GM19043 (cell line): ENCODE results near the gene RAB22A.

Experiments
- ATAC-seq: cut with Tn5 transposase; IDR thresholded peaks from one replicate; pipeline ENCODE4 v1.9.1; 2021; ENCODE audit warnings: low read depth; ENCODE audit not compliant: unreplicated experiment

The RAB22A gene

DNA sequence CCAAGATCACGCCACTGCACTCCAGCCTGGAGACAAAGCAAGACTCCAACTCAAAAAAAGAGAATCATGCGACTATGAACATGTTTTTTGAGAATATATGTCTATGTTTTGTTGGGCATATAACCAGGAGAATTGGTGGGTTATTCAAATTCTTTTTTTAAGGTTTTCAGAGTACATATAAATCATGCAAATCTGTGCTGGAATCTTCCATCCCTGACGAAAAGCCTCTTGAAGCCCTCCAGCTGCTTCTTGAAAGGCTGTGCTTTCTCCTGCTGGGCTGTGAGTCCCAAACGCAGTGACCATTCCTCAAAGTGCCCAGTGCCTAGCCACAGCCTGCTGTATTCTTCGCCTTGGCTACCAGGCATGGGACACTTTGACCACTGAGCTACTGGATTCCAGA, 9.2 kb upstream of the RAB22A start:
- no peak for ATAC-seq

DNA sequence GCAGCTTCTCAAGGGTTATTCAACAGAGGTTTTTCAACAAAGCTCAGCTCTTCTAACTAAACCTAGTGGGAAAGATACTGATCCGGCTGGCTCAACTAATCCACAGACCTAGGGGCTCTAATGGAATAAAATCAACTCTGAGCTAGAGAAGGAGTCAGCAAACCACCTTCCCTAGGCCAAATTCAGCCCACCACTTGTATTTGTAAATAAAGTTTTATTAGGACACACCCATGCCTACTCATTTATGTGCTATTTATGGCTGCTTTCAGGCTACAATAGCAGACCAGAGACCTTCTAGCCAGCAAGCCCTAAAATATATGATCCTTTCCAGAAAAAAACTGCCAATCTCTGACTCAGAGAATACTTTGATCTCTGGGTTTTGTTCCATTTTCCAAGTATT, 6.0 kb upstream of the RAB22A start:
- no peak for ATAC-seq

DNA sequence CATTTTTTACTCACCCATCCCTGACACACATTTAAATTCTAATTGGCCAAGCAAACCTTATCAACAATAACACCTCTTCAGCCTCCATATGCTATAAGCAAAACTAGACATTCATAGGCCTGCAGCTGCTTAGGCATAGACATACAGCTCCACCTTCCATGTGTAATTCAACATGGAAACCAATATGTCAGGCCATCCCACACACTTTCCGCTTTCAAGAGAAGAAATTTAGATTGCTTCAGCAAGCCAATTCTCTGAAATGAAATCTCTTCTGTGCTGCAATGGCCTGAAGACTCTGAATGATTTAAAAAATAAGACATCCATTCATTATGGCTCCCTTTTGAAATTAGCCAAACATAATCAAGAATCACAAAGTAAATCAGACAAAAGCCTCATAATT, 4.5 kb upstream of the RAB22A start:
- no peak for ATAC-seq

DNA sequence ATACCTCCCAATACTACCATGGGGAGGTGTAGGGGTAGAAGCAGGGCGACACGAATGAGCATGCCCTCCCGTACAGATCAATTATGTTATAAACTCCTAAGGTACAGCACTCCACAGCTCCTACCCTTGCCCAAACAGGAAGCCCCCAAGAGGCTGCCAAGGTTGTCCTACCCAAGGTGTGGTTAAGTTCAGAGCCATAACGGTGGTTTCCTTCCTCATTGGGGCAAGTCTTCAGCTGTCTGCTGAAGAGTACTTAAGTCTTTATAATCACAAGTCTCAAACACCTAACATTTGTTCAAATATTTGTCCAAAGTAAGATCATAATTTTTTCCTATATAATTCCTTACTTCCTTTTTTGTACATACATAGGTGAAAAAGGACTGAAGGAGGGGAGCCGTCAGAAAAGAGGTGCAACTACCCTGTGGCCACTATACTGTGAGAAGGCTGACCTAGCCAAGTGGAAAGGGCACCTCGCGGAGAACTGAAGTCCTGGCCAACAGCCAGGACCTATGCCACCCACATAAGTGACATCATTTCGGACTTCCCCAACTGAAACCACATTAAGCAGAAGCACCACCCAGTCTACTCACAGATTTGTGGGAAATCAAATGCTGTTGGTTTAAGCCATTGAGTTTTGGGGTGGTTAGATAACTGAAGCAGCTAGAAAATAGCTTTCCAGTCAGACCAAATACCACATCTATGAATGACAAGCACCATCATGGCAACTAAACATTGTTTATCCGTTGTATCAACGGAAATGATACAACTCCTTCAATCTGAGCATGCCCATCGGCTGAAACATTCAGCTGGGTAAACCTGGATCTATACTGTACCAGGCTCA, 2.9 kb upstream of the RAB22A start:
- ATAC-seq, result no peak

DNA sequence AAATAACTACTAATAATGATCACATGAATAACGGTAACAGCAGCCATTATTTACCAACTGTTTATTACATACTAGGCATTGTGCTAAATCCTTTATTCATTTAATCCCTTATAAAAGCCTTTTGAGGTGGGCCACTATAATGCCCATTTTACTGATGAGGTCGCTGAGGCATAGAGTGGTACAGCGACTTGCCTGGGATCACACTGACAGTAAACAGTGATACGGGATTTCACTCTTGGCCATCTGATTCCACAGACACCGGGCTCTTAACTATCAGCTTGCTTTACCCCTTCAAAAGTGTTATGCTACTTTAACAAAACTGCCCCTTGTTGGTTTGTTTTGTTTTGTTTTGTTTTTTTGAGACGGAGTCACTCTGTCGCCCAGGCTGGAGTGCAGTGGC, 2.2 kb upstream of the RAB22A start:
- no peak for ATAC-seq

DNA sequence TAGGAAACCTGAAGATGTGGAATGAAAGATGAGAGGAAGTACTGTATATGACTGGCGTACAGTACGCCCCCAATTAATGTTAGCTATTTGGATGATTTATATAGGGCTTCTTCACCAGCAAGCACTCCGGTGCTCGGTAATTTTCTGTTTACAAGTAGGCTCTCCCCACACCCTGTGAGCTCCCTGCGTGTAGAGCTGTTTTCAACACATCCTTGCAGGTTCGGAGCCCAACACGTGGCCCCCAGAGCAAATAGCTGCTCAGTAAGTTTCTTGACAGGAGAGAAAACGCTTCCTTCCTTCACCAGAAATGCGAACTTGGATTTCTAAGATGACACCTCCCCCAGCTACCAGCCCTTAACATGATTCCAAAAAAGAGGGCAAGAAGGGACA, 1.2 kb upstream of the RAB22A start:
- ATAC-seq, result no peak

DNA sequence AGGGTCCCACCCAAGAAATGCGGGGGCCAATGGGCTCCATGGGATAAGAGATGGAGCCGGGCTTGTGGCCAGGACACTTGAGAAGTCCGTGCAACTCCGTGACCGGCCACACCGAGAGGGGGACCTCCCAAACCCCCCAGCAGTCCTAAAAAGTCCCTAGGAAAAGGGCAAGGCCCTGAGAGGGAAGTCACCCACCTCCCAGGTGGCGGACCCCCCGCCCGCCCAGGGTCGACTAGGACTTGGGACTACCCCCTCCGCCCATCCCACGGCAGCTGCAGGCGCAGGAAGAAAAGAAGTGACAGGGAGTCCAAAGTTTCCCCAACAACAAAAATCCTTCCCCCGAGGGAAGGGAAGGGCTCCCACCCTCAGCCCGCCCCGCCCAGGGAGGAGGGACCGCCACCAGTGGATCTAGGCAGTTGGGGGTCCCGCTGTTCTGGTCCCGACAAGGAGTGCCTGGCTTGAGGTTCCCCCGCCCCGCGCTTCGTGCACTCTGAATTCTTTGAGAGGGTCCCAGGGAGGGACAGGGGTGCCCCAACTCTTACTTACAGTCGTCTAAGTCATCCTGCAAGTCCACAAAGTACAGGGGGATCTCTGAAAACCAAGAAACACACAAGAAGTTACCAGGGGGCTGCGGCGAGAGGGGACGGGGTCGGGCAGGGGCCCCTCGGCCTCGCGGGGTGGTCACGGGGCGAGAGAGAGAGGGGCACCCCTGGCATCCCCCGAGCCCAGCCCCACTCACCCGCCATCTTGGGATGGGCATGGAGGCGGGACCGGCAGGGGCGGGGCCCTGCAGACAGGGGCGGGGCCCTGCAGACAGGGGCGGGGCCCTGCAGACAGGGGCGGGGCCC, 611 bp upstream of the RAB22A start:
- ATAC-seq, result peak; percentile 42

DNA sequence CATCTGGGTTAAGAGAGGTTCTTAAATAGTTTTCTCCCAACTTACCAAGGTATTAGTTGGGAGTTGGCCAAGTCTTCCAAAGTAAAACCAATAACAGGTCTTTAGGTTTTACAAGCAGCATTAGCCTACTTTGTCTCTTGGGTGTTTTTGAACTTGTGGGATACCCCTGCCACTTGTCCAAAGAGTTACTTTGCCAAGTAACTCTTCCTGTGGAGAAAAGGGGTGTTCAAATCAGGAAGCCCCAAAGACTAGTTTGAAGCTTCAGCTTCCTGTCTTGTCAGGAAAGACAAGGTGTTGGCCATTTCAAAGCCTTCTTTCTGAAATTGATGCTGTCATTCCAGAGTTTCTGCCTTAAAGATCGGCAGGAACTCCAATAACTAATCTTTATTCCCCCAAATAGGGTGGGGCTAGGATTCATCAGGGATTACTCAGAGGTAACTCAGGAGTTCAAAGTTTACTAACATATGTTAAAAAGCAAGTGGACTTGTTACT, 822 bp downstream of the RAB22A start:
- ATAC-seq, result no peak

DNA sequence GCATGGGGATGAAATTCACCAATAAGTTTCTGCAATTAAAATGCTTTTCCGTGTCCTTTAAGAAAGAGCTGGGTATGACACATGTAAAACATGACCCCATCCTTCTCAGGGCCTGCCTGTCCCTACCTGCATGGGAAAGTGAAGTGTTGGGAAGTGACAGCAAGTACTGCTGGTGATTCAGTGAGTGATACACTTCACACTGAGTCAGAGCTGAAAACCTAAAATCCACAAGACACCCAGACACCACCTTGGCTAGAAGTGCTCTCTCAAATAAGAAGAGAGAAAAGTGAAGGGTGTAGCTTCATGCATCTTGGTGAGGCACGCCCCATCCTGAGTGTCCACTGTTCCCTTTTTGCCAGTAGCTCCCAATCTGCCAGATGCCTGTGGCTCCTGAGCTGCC, 3.3 kb downstream of the RAB22A start:
- no peak for ATAC-seq

DNA sequence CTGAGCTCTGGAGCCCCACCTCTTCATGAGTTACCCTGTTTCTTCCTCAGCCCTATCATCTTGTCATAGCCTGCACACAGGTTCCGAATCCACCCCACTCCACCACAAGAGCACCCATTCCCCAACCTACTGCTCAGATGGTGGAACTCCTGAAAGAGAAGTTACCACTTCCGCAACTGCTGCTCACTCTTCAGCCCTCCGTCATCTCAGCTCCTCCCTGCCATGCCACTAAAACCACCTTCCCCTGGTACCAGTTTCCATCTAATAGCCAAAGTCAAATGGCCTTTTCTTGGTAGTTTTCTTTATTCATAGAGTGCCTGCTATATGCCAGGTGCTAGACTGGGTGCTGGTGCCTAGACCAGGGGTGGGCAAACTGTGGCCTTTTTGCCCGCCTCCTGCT, 3.9 kb downstream of the RAB22A start:
- ATAC-seq, result no peak

DNA sequence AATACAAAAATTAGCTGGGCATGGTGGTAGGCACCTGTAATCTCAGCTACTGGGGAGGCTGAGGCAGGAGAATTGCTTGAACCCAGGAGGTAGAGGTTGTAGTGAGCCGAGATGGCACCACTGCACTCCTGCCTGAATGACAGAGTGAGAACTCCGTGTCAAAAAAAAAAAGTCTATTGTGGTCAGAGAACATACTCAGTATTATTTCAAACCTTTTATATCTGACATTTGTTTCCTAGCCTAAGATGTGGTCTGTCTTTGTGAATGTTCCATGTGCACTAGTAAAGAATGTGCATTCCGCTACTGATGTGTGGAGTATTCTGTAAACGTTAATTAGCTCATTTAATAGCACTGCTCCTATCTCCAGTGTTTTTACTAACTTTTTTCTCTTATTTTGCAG, 11.7 kb downstream of the RAB22A start:
- ATAC-seq, result no peak

DNA sequence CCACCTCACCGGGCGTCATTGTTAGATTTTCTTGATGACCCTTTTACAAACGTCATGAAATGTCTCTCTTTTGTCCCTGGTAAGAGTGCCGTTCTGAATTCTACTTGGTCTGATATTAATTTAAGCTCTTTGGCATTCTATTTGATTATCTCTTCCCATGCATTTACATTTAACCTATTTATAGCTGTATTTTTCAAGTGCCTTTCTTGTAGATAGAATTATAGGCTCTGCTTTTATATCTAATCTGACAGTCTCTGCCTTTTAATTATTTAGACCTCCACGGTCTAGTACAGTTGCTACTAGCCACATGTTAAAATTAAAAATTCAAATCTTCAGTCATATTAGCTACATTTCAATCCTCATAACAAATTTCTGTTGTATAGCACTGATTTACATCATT, 12.6 kb downstream of the RAB22A start:
- ATAC-seq, result no peak

DNA sequence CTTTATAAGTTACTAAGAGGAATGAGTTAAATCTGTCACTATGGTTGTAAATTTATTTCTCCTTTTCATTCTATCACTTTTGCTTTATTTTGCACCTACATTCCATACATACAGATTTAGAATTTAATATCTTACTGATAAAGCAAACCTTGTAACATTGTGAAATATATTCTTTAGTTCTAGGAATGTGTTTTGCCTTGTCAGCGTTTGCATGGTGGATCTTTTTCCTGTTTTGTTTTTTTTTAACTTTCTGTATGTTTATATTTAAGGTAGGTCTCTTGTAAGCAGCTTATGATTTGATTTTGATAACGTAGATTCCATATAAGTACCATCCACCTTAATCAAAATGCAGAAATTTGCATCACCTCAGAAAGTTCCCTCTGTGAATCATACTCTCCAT, 16.4 kb downstream of the RAB22A start:
- no peak for ATAC-seq

DNA sequence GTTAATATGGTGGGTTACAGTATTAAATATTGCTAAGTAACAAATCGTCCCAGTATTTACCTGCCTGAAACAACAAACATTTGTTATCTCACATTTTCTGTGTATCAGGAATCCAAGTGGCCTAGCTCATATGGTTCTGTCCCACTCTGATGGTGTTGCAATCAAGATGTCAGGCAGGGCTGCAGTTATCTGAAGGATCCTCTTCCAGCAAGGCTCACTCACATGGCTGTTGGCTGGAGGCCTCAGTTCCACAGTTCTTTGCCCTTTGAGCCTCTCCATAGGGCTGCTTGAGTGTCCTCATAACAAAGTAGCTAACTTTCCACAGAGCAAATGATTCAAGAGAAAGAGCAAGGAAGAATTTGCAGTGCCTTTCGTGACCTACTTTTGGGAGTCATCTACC, 17.7 kb downstream of the RAB22A start:
- ATAC-seq, result no peak

DNA sequence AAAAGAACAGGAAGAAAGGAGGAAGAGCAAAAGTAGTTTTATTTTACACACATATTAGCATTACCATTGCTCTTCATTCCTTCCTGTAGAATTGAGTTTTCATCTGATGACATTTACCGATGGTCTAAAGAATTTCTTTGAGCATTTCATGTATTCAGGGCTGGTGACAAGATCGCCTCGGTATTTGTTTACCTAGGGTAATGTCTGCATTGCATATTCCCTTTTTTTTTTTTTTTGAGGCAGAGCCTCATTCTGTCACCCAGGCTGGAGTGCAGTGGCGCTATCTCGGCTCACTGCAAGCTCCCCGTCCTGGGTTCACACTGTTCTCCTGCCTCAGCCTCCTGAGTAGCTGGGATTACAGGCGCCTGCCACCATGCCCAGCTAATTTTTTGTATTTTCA, 19.3 kb downstream of the RAB22A start:
- no peak for ATAC-seq

DNA sequence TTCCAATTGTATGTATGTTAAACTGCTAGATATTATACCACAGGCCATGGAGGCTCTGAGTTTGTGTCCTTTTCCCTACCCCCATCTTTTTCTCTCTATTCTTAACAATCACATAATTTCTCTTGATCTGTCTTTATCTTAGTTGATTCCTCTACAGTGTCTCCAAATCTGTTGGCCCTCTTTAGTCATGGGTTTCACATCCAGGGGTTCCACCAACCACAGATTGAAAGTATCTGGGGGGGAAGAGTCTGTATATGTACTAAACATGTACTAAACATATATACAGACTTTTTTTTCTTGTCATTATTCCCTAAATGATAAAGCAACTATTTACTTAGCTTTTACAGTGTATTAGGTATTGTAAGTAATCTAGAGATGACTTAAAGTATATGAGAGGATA, 20.2 kb downstream of the RAB22A start:
- no peak for ATAC-seq

DNA sequence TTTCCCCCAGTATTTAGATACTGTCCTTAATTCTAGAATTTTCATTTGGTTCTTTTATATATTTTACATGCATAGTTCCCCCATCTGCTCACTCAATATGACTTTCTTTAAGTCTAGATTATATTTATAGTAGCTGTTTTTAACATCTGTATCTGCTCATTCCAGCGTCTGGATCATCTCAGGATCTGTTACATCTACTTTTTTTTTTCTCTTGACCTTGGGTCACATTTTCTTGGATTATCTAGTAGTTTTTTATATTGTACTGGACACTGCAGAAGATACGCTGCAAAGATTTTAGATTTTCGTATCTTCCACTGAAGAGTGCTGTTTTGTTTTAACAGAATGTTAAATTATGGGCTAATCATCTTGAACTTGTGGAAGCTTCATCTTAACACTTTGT, 20.7 kb downstream of the RAB22A start:
- ATAC-seq, result no peak

DNA sequence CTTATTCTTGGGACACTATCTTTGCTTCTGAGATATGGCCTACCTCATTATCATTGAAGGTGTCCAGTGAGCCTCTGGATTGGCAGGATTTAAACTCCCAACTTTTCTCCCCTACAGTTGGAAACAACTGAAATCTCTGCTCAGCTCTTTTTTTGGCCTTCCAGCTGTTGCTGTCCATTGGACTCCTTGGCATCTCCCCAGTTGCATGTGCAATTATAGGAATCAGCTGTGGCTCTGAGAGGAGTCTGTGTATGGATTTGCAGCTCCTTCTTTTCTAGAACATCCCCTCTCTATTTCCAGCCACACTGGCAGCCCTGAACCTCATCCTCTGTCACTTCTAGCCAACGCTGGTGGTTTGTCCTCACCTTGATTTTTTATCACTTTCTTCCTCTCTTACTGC, 21.2 kb downstream of the RAB22A start:
- no peak for ATAC-seq

DNA sequence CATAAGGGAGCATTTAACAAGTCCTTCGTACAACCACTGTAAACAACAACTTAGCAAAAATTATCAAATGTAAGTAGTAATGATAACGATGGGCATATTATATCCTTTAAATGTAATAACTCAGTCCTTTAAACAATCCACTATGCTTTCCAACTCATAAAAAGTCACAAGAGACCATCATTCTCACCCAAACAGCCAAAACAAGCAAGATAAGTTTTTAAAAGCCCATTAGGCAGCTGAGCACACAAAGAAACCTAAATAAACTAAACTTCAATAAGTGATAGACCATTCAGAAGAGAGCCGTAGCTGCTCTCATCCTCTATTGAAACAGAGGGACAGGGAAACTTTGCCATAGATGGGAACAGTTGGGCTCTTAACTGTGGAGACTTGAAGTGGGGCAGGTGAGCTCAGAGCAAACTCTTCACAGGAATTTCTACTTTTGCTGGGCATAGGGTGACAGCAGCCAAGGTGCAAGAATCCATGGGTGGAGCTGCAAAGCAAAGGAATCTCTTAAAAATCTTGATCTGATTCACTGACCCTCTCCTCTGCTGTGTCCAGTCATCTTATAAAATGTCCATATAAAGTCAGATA, 22.5 kb downstream of the RAB22A start:
- ATAC-seq, result no peak

DNA sequence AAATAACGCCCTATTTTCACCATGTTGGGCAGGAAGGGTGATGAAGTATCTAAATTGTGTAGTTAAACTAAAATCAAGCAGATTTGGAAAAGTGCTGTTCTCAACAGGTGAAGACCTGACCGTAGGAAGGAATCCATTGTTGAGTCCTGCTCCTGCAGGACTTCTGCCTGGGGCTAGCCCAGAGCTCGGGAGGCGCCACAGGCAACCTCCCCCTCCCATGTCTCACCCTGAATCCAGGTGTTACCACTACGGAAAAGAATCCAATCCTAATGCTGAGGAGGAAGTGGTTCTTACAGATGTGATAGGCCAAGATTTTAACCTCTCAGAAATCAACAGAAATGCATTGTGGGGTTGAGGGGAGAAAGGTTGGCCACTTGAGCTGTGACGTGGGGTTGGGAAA, 30.2 kb downstream of the RAB22A start:
- ATAC-seq, result no peak

DNA sequence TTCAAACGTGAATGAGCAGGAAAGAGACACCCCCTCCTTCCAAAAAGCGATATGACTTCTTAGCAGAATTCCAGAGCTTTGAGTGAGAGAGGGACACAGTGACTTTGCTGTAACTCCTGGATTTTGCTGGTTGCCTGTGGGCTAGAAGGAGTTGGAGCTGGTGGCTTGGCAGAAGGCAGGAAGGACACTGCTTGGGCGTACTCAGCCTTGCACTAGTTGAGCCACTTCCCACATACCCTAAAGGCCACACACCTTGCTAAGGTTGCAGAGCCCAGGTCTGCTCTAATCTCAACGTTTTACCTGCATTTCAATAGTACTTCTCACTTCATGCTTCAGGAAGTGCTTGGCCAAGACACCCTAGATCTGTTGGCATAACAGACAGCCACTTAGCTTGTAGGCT, 30.6 kb downstream of the RAB22A start:
- ATAC-seq, result no peak
